Activated naive CD4-positive, alpha-beta T cell treated with anti-CD3 and anti-CD28 coated beads for 36 hours (primary cell): ENCODE results near the gene ADGRV1. TPM values are rescaled to one million over a fixed set of nuclear protein-coding genes. Genes with fewer than 3 reads are reported as not detected.
"Not testable (repeated sequence)": the region's sequence is repeated elsewhere in the genome, so short reads cannot be mapped to it uniquely, and the experiment has no call there.

Source experiments
- CTCF ChIA-PET: fragments of 350-600 bp; sonication (Branson Sonifier 250); formaldehyde crosslinking; loops from one replicate; lab custom pipeline; 2021; ENCODE audit warnings: antibody characterized with exemption; lab: Charles Lee
- DNase-seq: peaks from one replicate; pipeline ENCODE4 v3.0.0-alpha.2; 2020
- H3K27ac Mint-ChIP-seq: one replicate; pipeline ENCODE4 v1.8.0; 2021; ENCODE audit warnings: mild to moderate bottlenecking, mixed read lengths
- H3K27me3 Mint-ChIP-seq: one replicate; pipeline ENCODE4 v1.8.0; 2021; ENCODE audit warnings: low read depth, mixed read lengths
- H3K36me3 Mint-ChIP-seq: one replicate; pipeline ENCODE4 v1.8.0; 2021; ENCODE audit warnings: low read depth, mixed read lengths
- H3K4me1 Mint-ChIP-seq: one replicate; pipeline ENCODE4 v1.8.0; 2021; ENCODE audit warnings: low read depth, mixed read lengths
- H3K4me3 Mint-ChIP-seq: one replicate; pipeline ENCODE4 v1.8.0; 2021; ENCODE audit warnings: mild to moderate bottlenecking, moderate library complexity, mixed read lengths
- H3K9me3 Mint-ChIP-seq: one replicate; pipeline ENCODE4 v1.8.0; 2021; ENCODE audit warnings: mixed read lengths
- intact Hi-C: fragments of 100-400 bp; cut with micrococcal nuclease; formaldehyde crosslinking; loops from one replicate; pipeline ENCODE4 v1.15.1; 2023
- total RNA-seq, 2 experiments: library from RNA; stranded (reverse); gene quantifications; one replicate each; pipeline ENCODE4 v1.2.3, GENCODE V29; 2021

The ADGRV1 gene
- total RNA-seq, 2 experiments from 2014 or later: not detected

DNA sequence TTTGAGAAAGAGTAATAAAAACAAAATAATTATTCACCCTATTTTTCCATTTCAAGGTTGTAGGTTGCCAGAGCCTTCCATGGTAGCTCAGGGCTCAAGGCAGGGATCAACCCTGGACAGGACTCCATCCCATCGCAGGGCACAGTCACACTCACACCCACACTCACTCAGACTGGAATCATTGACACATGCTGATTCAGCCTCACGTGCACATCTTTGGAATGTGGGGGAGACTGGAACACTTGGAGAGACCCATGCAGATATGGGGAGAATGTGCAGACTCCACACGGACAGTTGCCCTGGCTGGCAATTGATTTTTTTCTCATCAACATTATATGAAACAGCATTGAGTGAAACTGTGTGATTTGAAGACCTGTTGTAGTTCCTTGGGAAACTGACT lies 234.1 kb downstream of the ADGRV1 start:
- H3K27me3 Mint-ChIP-seq: peaks cover 3% of the 10 kb centered on the region
- no peaks in the 10 kb centered on the region for H3K4me1 Mint-ChIP-seq
- peaks cover 11% of the 10 kb centered on the region for H3K9me3 Mint-ChIP-seq
- intact Hi-C loops: no loop called here
- H3K4me3 Mint-ChIP-seq: no peak overlapping the region
- CTCF ChIA-PET: interaction anchor here (3.2 kb wide), 1 partner anchor 9 kb away, joined by 23 read pairs; no protein-coding TSS in a partner anchor
- no peak for DNase-seq
- no peak overlapping the region for H3K27ac Mint-ChIP-seq
- H3K36me3 Mint-ChIP-seq: peaks cover 4% of the 10 kb centered on the region

DNA sequence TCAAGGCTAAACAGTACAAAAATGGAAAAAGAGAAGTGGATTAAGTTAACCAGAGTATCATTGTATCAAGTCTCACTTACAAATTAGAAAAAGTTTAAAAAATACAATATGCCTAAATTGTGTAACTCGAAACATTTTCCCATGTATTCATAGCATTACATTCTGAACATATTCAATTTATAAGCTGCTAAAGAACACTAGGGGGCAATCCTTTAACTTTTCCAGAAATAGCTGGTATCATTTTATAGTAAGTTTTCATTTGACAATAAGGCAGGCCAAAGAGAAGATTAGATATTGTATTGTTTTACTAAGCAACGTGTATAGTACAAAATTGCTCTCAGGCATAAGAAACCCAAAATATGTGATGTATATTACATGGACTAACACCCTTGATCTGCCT lies 234.6 kb downstream of the ADGRV1 start:
- Mint-ChIP-seq H3K4me3 (no peak overlapping the region), H3K9me3 (peaks cover 12% of the 10 kb centered on the region), H3K36me3 (peaks cover 4% of the 10 kb centered on the region), H3K4me1 (no peaks in the 10 kb centered on the region), H3K27ac (no peak overlapping the region), H3K27me3 (peaks cover 3% of the 10 kb centered on the region)
- intact Hi-C loops: no loop called here
- no peak for DNase-seq
- CTCF ChIA-PET: interaction anchor here (3.2 kb wide), 1 partner anchor 9 kb away, joined by 23 read pairs; no protein-coding TSS in a partner anchor

DNA sequence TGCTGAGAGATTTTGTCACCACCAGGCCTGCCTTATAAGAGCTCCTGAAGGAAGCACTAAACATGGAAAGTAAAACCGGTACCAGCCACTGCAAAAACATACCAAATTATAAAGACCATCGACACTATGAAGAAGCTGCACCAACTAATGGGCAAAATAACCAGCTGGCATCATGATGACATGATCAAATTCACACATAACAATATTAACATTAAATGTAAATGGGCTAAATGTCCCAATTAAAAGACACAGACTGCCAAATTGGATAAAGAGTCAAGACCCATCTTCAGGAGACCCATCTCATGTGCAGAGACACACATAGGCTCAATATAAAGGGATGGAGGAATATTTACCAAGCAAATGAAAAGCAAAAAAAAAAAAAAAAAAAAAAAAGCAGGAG lies 238.3 kb downstream of the ADGRV1 start:
- intact Hi-C loops, DNase-seq, H3K36me3 Mint-ChIP-seq, H3K27me3 Mint-ChIP-seq, H3K27ac Mint-ChIP-seq, H3K4me3 Mint-ChIP-seq, H3K4me1 Mint-ChIP-seq: not testable (repeated sequence)
- peaks cover 21% of the 10 kb centered on the region for H3K9me3 Mint-ChIP-seq
- CTCF ChIA-PET: interaction anchor here (0.6 to 1.1 kb wide), 2 partner anchors 267 to 370 kb away, joined by 3 to 4 read pairs; no protein-coding TSS in a partner anchor

DNA sequence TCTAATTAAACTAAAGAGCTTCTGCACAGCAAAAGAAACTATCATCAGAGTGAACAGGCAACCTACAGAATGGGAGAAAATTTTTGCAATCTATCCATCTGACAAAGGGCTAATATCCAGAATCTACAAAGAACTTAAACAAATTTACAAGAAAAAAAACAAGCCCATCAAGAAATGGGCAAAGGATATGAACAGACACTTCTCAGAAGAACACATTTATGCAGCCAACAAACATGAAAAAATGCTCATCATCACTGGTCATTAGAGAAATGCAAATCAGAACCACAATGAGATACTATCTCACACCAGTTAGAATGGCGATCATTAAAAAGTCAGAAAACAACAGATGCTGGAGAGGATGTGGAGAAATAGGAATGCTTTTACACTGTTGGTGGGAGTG lies 241.5 kb downstream of the ADGRV1 start:
- H3K4me3 Mint-ChIP-seq, CTCF ChIA-PET, DNase-seq, H3K27ac Mint-ChIP-seq, H3K36me3 Mint-ChIP-seq, H3K4me1 Mint-ChIP-seq, intact Hi-C loops, H3K27me3 Mint-ChIP-seq: not testable (repeated sequence)
- peaks cover 21% of the 10 kb centered on the region for H3K9me3 Mint-ChIP-seq

DNA sequence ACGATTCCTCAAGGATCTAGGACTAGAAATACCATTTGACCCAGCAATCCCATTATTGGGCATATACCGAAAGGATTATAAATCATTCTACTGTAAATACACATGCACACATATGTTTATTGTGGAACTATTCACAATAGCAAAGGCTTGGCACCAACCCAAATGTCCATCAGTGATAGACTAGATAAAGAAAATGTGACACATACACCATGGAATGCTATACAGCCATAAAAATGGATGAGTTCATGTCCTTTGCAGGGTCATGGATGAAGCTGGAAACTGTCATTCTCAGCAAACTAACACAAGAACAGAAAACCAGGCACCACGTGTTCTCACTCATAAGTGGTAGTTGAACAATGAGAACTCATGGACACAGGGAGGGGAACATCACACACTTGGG lies 241.9 kb downstream of the ADGRV1 start:
- H3K27ac Mint-ChIP-seq, intact Hi-C loops, DNase-seq, H3K36me3 Mint-ChIP-seq, CTCF ChIA-PET, H3K27me3 Mint-ChIP-seq, H3K4me1 Mint-ChIP-seq, H3K4me3 Mint-ChIP-seq: not testable (repeated sequence)
- H3K9me3 Mint-ChIP-seq: peaks cover 21% of the 10 kb centered on the region

DNA sequence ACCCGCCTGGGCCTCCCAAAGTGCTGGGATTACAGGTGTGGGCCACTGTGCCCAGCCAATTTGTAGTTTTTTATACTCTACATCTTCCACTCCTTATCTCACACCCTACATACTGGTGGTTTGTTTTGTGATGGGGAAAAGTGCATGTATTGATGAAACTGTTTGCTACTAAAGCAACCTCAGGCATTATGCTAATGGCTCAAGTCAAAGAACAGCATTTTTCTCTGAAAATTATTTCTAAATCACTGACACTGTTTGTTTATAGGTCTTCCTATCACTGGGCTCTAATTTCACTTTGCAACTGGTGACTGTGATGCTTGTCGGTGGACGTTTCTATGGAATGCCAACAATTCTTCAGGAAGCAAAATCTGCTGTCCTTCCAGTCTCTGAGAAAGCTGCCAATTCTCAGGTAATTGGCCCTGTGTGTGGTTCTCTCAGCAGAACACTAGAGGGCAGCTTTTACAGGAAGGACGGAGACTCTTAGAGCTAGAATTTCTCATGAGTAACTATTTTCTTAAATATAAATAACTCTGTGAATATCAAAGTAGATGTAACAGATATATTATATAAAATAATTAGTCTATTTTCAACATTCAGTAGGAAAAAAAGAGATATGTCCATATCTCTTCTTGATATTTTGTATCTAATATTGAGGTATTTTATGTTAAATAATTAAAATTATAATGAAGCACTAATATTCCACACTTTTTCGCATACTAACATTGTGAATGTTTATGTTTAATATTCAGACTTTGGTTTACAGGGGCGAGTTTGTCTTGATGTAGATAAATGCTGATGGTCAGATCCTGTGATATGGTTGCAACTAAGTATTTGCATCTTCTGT lies 244.1 kb downstream of the ADGRV1 start:
- H3K27me3 Mint-ChIP-seq: peaks cover 4% of the 10 kb centered on the region
- no peaks in the 10 kb centered on the region for H3K36me3 Mint-ChIP-seq
- H3K27ac Mint-ChIP-seq: no peak overlapping the region
- no peak overlapping the region for H3K4me3 Mint-ChIP-seq
- peaks cover 10% of the 10 kb centered on the region for H3K9me3 Mint-ChIP-seq
- H3K4me1 Mint-ChIP-seq: no peaks in the 10 kb centered on the region
- intact Hi-C loops: loop anchor here (1.0 kb wide), 1 partner anchor 617 kb away; no protein-coding TSS in a partner anchor
- peak; percentile 21 for DNase-seq
- CTCF ChIA-PET: interaction anchor here (0.6 to 2.4 kb wide), 3 partner anchors 19 to 617 kb away, joined by 3 to 15 read pairs (median 6); no protein-coding TSS in a partner anchor

DNA sequence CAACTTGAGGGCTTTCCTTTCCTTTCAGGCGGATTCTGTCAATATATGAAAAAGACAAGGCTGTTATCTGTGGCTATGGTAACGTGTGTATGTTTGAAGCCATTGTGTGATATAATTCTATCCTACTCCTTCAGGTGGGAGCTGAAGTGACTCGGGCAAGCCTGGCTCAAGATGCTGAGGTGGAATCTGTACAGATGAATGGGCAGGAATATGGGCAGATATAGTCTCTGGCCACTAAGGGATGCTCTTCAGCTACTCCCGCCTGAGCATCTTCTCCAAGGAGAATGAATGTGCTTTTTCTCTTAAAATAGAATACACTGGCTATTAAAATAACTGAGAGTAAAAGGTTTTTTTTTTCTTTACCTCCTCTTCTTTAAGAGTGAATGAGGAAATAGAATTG lies 244.8 kb downstream of the ADGRV1 start:
- H3K27ac Mint-ChIP-seq: no peak overlapping the region
- peaks cover 4% of the 10 kb centered on the region for H3K27me3 Mint-ChIP-seq
- CTCF ChIA-PET: interaction anchor here (1.6 to 2.4 kb wide), 2 partner anchors 20 to 616 kb away, joined by 6 to 15 read pairs; no protein-coding TSS in a partner anchor
- H3K9me3 Mint-ChIP-seq: peaks cover 8% of the 10 kb centered on the region
- DNase-seq: no peak
- H3K4me3 Mint-ChIP-seq: no peak overlapping the region
- intact Hi-C loops: no loop called here
- no peaks in the 10 kb centered on the region for H3K4me1 Mint-ChIP-seq
- H3K36me3 Mint-ChIP-seq: no peaks in the 10 kb centered on the region

DNA sequence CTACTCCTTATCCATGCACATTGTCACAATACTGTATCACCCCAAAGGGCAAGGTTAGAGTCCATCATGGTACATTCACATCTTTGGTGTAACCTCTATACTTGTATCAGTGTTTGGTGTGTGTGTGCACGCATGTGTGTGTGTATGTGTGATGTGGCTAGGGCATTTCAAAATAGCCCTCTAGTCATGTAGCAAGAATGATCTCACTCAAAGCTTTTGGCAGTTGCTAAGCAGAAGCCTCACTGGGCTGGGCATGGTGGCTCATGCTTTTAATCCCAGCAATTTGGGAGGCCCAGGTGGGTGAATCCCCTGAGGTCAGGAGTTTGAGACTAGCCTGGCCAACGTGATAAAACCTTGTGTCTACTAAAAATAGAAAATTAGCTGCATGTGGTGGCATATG lies 245.3 kb downstream of the ADGRV1 start:
- no peak for DNase-seq
- CTCF ChIA-PET: interaction anchor here (2.4 kb wide), 1 partner anchor 616 kb away, joined by 15 read pairs; no protein-coding TSS in a partner anchor
- no peaks in the 10 kb centered on the region for H3K4me1 Mint-ChIP-seq
- peaks cover 4% of the 10 kb centered on the region for H3K27me3 Mint-ChIP-seq
- no peaks in the 10 kb centered on the region for H3K36me3 Mint-ChIP-seq
- peaks cover 8% of the 10 kb centered on the region for H3K9me3 Mint-ChIP-seq
- intact Hi-C loops: no loop called here
- no peak overlapping the region for H3K4me3 Mint-ChIP-seq
- H3K27ac Mint-ChIP-seq: no peak overlapping the region

DNA sequence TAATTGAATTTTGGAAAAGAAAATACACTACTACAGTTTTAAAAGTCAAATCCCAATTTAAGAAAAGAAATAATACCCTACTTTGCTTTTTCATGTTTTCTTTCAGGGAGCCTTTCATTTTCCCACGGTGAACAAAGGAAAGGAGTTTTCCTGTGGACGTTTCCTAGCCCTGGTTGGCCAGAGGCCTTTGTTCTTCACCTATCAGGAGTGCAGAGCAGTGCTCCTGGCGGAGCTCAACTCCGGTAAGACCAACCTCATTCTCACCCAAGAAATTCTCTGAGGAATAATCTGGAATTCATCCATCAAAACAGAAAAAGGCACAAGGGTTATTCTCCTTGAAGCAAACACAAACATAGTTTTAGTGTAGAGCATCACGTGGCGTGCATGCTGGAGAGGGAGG lies 248.9 kb downstream of the ADGRV1 start:
- intact Hi-C loops: no loop called here
- no peak overlapping the region for H3K27ac Mint-ChIP-seq
- no peak for DNase-seq
- H3K36me3 Mint-ChIP-seq: no peaks in the 10 kb centered on the region
- no peak overlapping the region for H3K4me3 Mint-ChIP-seq
- H3K9me3 Mint-ChIP-seq: no peaks in the 10 kb centered on the region
- CTCF ChIA-PET: no interaction called here
- no peaks in the 10 kb centered on the region for H3K4me1 Mint-ChIP-seq
- no peaks in the 10 kb centered on the region for H3K27me3 Mint-ChIP-seq

DNA sequence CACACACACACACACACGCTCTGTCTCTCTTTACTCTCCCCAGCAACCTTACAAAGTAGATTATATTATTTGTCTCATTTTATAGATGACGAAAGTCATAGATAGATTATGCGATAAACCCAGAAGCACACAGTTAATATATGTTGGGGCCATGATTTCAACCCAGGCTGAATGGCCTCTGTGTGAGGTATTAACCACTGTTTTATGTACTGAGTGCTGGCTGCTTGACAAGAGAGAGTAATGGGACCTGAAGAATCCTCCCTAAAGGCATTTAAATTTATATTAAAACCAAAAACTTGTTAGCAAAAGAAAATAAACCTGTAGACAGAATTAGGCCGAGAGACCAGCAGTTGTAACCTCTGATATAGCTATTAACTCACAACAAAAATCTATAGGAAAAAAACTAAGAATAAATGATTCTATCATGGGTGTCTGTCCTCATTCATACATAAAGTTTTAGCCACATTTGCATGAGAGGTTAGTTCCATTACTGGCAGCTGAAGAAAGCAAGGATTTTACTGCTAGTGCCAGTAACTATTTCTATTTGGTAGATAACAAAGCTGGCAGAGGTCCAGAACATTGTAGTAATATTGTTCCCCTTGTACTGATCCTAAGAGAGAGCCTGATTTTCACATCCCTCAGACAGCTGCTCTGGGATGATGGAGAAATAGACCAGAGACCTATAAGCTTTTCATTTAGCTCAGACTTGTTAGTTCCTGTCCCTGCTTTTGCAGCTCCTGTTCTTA lies 250.9 kb downstream of the ADGRV1 start:
- H3K4me3 Mint-ChIP-seq: no peak overlapping the region

DNA sequence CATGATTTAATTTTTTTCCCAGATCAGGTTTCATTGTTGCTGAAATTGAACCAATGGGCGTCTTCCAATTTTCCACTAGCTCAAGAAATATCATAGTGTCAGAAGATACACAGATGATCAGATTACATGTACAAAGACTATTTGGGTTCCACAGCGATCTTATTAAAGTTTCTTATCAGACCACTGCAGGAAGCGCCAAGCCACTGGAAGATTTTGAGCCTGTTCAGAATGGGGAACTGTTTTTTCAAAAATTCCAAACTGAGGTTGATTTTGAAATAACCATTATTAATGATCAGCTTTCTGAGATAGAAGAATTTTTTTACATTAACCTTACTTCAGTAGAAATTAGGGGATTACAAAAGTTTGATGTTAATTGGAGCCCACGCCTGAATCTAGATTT lies 251.6 kb downstream of the ADGRV1 start:
- CTCF ChIA-PET: no interaction called here
- intact Hi-C loops: no loop called here
- no peaks in the 10 kb centered on the region for H3K36me3 Mint-ChIP-seq
- no peak overlapping the region for H3K27ac Mint-ChIP-seq
- no peak for DNase-seq
- no peaks in the 10 kb centered on the region for H3K4me1 Mint-ChIP-seq
- no peak overlapping the region for H3K4me3 Mint-ChIP-seq
- H3K9me3 Mint-ChIP-seq: no peaks in the 10 kb centered on the region
- H3K27me3 Mint-ChIP-seq: peaks cover 2% of the 10 kb centered on the region

More for the DNA sequence above, 250.9 kb downstream of the ADGRV1 start:
- no peaks in the 10 kb centered on the region for H3K9me3 Mint-ChIP-seq
- H3K27ac Mint-ChIP-seq: no peak overlapping the region
- H3K27me3 Mint-ChIP-seq: peaks cover 2% of the 10 kb centered on the region
- intact Hi-C loops: no loop called here
- no peaks in the 10 kb centered on the region for H3K4me1 Mint-ChIP-seq
- CTCF ChIA-PET: no interaction called here
- H3K36me3 Mint-ChIP-seq: no peaks in the 10 kb centered on the region
- no peak for DNase-seq

DNA sequence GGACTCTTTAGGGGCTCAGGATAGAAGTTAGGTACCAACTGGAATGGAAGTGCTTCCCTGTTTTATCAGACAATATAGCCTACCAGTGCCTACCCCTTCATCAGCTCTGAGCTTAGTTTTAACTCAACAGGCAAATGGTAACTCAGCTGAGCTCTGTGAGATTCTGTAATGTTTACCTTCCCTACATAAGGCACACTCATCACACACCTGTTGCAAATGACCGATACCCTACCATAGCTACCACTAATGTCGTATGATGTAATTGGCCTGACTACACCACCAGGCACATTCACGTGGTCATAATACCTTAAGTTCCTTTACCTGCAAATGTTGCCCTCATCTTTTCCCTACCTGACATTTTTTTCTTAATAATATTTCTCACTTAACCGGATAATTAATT lies 254.8 kb downstream of the ADGRV1 start:
- no peak overlapping the region for H3K4me3 Mint-ChIP-seq
- intact Hi-C loops: no loop called here
- H3K4me1 Mint-ChIP-seq: no peaks in the 10 kb centered on the region
- no peaks in the 10 kb centered on the region for H3K36me3 Mint-ChIP-seq
- no peaks in the 10 kb centered on the region for H3K9me3 Mint-ChIP-seq
- no peak for DNase-seq
- CTCF ChIA-PET: no interaction called here
- peaks cover 2% of the 10 kb centered on the region for H3K27me3 Mint-ChIP-seq
- H3K27ac Mint-ChIP-seq: no peak overlapping the region
